Measurements from ENCODE around the gene VWCE.

DNA sequence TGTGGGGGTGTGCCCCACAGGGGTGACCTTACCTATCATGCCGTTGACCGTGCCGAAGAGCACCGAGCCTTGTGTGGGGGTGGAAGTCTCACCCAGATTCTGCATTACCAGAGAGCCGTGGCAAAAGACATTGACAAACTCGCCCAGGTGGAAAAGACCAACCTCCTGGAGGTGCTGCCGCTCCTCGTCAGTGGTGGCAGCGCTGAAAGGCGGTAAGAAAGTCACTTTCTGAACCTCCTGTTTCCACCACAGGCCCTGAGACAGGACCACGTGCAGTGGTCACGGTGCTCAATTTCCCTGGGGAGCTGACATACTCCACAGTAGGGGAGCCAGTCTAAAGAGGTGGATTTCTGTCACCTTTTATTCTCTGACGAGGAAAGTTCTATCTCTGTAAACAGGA, 7.4 kb upstream of the VWCE start:
- TF ChIP-seq, protein P1, sequence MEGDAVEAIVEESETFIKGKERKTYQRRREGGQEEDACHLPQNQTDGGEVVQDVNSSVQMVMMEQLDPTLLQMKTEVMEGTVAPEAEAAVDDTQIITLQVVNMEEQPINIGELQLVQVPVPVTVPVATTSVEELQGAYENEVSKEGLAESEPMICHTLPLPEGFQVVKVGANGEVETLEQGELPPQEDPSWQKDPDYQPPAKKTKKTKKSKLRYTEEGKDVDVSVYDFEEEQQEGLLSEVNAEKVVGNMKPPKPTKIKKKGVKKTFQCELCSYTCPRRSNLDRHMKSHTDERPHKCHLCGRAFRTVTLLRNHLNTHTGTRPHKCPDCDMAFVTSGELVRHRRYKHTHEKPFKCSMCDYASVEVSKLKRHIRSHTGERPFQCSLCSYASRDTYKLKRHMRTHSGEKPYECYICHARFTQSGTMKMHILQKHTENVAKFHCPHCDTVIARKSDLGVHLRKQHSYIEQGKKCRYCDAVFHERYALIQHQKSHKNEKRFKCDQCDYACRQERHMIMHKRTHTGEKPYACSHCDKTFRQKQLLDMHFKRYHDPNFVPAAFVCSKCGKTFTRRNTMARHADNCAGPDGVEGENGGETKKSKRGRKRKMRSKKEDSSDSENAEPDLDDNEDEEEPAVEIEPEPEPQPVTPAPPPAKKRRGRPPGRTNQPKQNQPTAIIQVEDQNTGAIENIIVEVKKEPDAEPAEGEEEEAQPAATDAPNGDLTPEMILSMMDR (IDR thresholded peaks at IDR 0.05) = no peak
- TF ChIP-seq JUND (IDR thresholded peaks at IDR 0.05) (no peak), SMC3 (IDR thresholded peaks at IDR 0.05; ENCODE audit: low read depth, low read length) (no peak), NFIC (IDR thresholded peaks at IDR 0.05; ENCODE audit: borderline replicate concordance) (no peak), TAF1 (IDR thresholded peaks at IDR 0.05; ENCODE audit: borderline replicate concordance, low read depth, low read length) (no peak), MXI1 (IDR thresholded peaks at IDR 0.05; ENCODE audit: low read depth, low read length) (no peak), POLR2AphosphoS5 (IDR thresholded peaks at IDR 0.05; ENCODE audit: low read depth, low read length) (no peak)
